GM18498 (cell line): ENCODE results near the gene NFE2L1.
"Not testable (repeated sequence)": the region's sequence is repeated elsewhere in the genome, so short reads cannot be mapped to it uniquely, and the experiment has no call there.

Source experiments
- ATAC-seq: cut with Tn5 transposase; IDR thresholded peaks from one replicate; pipeline ENCODE4 v1.9.1; 2021; ENCODE audit warnings: mild to moderate bottlenecking, moderate library complexity; ENCODE audit not compliant: unreplicated experiment

Gene NFE2L1

DNA sequence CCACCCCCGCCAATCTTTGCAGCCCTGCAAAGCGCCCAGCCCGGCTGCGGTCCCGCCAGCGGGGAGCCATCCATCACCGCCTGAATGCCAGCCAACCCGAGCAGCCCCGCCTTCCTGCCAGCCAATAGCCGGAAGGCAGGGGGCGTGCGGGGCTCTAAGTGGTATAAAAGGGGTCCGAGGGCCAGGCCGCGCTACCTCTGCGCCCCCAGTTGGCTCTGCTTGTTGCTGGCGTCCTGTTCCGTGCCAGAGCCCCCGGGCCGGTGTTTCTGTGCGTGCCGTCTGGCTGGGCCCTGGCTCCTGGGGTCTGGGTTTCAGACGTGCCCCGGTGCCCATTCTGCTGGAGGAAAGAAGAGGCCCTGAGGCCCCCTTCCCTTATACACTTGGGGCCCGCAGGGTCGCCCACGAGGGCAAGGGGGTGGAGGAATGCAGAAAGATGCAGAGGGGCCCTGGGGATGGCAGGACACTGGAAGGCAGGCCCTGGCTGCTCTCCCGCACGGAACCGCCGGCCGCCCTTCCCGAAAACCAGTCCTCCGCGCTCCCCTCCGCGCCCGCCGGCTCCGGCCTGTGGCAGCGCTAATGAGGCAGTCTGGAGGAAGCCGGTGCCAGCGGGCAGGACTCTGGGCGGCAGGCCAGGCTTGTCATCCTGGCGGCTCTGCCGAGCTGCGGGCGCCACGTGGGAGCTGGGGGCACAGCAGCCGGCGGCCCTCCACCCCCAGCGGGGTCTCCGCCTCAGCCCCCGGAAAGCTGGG, 24.6 kb upstream of the NFE2L1 start:
- no peak for ATAC-seq

DNA sequence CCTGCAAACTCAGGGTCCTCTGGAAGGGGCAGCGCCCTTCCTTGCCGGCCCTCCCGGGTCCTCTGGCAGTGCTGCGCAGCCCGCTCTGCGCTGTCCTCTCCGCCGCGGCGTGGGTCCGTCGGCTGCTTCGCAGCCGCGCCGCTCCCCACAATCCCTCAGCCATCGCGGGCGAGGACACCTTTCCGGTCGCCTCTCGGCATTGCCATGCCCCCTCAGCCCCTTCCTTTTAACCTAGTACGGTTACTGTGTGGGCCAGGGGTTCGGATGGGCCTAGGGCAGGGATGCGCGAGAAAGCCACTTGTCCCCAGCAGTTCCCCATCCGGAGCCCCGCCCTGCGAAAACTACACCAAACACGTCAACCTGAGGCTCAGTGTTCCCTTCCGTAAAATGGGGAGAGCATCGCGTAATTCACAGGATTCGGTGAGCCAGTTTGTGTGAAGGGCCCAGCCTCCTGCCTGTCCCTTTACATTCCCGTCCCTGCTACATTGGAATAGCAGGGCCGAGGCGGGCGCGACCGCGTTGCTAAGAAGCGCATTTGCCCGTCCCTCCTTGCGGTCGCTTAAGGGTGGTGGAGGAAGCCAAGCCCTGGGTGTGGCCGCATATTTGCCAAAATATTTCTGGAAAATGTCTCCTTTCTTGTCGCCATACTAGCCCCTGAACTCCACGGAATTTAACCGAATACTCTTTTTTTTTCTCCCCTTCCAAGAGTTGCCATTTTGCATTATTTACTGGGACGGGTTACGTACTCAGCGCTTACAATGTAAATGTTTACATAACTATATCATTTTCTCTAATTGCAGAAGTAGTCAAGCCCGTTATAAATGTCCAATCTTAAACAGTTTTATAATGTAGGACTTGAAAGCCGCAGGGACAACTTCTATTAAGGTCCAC, 23.8 kb upstream of the NFE2L1 start:
- ATAC-seq: peak; percentile 10

DNA sequence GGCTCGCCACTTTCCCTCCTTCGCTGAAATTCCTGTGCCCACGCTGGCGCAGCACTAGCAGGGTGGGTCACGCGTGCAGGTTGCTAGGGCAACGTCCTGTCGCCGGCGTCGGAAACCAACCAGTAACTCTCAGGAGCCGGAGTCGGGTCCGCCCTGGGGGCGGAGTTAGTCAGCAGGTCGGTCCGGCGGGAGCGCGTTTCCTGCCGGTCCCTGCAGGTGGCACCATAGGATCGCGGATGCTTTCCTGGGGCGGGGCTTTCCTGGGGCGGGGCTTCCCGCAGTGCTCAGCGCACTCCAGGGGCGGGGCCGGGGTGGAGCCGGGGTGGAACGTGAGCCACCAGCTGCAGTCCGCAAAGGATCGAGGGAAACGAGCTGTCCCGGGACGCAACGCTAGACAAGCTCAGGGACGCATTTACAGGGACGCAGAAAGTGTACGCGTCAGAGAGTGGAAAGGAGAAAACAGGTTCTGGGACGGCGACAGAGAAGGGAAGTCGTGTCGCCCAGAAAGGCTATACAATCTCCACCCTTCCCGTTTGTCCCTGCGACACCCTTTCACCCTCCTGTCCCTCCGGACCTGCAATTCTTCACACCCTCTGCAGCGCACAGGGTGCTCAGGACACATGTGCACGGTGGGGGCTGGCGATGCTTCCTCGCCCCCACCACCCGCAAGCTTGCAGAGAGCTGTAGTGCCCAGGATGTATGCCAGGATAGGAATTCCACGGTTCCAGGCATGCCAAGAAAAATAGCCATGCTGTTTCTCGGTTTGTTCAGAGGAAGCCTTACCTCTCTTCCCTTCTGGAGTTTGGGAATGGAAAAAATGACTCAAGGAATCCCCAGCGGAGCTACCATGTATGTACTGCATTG, 22.9 kb upstream of the NFE2L1 start:
- peak; percentile 87 for ATAC-seq

DNA sequence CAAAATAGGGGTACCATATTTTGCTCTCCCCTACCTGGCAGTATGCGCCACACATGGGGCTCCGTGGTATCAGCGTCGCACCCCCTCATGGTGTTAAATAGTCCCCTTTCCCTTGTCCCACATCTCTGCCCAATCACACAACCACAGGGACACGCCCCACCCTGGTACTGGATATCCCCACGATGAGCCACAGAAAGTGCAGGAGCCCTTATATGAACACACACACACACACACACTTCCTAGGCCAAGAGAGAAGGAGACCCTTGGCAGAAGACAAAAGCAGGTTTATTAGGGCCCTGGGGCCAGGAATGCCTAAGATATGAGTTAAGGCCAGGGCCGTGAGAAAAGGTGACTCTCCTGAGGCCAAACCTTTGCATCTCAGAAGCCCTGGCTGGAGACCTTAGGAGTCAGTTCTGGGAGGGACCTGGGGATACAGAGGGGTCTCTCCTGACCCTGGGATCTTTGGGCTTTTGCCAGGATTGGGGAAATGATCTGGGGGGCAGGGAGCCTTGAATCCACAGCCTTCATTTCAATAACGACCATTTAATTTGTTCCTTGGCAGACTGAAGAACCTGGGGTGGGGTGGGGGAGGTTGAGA, 22.2 kb upstream of the NFE2L1 start:
- no peak for ATAC-seq

DNA sequence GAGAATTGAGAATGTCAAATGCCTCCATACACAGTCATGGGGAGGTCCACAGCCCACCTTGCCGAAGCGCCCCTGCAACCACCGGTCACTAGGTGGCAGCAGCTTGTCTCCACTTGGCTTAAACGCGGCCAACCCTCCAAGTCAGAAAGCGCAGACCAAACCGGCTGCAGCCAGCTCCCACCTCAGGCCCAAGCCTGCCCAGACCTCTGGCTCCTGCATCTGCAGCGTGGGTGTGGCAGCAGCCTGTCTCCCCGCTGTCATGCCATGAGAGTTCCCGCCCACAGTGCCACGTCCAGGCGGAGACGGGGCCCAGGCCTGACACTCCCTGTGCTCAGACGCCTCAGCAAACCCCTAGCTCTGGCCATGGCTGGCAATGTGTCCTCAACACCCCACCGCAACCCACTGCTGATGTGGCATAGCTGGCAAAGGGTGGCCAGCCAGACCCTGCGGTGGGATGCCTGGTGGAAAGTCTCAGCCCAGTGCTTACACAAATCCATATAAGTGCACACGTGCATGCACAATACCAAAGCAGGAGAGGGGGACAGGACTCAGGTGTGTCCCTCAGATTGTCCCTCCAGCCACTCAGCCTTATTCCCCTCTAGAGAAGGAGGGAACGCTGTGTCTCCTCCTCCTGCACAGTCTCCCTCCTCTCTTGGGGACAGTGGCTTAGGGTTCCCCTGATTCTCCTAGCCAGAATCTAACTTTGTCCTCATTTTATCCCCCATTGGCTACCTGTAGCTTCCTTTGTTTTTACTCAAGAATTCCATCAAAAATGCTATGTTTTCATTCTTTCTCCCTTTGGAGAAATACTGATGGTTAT, 21.4 kb upstream of the NFE2L1 start:
- peak; percentile 27 for ATAC-seq

GRCh38 chr17:48027322-48027981, 20.7 kb upstream of the NFE2L1 start:
- no peak for ATAC-seq

DNA sequence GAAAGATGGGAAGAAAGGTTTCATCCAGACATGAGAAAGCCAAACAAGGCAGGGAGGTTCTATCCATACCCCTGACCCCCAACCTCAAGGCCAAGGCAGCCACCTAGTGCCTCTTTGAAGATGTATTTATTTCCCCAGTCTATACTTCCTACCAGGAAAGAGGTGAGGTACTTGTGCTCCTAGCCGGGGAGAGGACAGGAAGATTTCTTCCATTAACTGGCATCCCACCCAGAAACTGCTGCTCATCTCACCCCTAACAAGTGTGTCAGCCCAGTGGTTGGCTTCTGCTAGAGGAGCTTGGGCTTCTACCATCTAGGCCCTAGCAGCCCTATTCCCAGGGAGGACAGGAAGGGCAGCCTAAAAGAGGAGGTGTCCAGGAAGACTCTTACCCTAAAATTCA, 19.4 kb upstream of the NFE2L1 start:
- no peak for ATAC-seq

DNA sequence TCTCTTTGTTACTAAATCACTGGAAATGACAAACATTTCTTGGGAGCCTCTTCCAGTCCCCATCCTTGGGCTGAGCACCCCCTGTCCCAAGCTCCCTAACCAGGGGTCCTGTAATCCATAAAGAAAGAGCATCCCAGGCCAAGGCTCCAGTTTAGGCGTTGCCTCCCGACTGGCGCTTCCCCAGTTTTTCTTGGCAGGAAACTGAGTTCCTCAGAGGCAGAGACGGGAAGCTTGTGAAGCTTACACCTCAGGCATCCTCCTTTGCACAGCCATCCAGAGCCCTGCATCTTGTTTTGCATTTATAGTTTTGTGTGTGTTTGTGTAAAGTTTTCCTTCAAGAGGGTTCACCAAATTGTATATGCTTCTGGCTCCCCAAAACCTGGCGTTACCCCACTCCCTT, 17.6 kb upstream of the NFE2L1 start:
- no peak for ATAC-seq

- no peak for ATAC-seq
These were observed 16.2 kb upstream of the NFE2L1 start for GRCh38 chr17:48031966-48032365.

- not testable (repeated sequence) for ATAC-seq
These were observed 13.4 kb upstream of the NFE2L1 start for GRCh38 chr17:48034734-48035133.

DNA sequence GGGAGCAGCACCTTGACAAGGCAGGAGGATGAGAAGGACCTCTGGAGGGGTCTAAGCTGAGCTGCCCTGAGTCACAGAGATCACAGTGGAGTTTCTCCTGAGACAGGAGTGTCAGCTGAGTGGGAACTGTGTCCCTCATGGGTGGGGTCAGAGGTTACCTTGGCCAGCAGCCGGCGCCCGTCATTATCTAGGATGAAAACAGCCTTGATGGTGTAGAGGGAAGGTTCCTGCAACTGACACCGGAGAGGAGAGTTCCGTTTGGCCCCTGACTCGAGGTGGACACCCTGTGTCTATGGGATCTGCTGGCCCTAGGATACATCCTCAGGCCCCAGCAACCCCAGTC, 11.5 kb upstream of the NFE2L1 start:
- no peak for ATAC-seq

DNA sequence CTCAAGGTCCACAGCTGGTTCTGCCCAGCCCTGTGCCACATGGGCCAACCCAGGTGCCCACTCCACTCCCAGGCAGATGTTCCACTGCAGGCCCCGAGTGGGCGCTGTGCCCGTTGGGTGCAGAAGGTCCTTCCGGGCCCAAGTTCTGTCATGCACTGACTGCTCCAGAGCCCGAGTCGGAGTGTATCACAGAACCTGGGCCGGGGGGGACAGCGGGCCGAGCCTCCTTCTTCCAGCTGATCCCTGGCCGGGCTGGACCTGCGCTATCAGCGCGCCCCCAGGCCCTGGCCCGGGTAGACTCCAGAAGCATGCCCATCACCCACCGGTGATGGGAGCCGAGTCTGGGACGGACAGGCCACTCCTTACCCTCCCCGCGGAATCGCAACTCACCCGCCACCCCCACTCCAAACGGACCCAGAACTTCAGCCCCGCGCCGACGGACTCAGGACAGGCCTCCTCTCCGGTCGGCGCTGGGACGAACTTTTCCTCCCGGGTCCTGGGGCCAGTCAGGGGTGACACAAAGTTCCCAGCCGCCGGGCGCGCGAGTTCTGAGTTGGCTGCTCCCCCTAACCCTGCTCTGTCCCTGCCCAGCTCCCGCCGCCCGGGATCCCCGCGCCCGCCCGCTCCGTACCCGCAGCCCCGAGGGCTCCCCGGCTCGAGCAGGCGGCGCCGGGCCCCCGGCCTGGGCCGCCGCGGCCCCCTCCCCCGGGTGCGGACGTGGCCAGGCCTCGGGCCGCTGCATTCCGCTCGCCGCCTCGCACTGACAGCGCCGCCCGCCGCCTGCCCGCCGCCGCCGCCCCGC, 10.9 kb upstream of the NFE2L1 start, which contains the start of gene COPZ2:
Gene COPZ2, minus strand, starts transcription at position 762 of the 802 bp plus-strand sequence. Its CDS starts 20 bp downstream, at position 742.
- peak; percentile 77 for ATAC-seq

GRCh38 chr17:48037838-48038323, 10.3 kb upstream of the NFE2L1 start:
- ATAC-seq: no peak

- no peak for ATAC-seq
These were observed 9.5 kb upstream of the NFE2L1 start for GRCh38 chr17:48038687-48039086.

DNA sequence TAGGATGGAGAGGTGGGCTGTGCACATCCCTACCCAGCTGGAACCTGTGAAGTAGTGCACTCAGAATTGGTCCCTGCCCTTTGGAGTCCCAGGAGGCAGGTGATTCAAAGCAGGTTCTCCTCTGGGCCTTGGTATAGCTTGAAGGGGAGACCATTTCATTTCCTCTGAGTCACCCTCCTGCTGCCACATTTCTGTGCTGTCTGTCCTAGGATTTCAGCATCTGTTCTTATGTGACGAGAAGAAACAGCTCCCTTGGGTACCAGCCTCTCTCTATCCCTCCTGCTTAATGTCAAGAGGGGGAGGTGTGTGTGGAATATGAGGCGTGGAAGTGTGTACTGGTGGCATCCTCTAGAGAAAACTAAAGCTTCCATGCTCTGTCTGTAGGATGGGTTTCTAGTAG, 5.0 kb upstream of the NFE2L1 start:
- no peak for ATAC-seq

DNA sequence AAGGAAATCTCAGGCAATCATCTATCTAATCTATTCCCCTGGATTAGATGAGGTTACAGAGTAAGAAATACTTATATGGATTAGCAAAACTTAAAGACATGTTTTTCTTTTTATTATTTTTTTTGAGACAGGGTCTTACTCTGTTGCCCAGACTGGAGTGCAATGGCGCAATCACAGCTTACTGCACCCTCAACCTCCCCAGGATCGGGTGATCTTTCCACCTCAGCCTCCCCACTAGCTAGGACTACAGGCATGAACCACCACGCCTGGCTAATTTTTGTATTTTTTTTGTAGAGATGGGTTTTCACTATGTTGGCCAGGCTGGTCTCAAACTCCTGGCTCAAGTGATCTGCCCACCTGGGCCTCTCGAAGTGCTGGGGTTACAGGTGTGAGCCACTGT, 3.3 kb upstream of the NFE2L1 start:
- no peak for ATAC-seq

GRCh38 chr17:48045316-48046001, 2.7 kb upstream of the NFE2L1 start:
- no peak for ATAC-seq

GRCh38 chr17:48046296-48046695, 1.9 kb upstream of the NFE2L1 start:
- ATAC-seq: no peak
